ENCODE measurements around the gene GJB1.

DNA sequence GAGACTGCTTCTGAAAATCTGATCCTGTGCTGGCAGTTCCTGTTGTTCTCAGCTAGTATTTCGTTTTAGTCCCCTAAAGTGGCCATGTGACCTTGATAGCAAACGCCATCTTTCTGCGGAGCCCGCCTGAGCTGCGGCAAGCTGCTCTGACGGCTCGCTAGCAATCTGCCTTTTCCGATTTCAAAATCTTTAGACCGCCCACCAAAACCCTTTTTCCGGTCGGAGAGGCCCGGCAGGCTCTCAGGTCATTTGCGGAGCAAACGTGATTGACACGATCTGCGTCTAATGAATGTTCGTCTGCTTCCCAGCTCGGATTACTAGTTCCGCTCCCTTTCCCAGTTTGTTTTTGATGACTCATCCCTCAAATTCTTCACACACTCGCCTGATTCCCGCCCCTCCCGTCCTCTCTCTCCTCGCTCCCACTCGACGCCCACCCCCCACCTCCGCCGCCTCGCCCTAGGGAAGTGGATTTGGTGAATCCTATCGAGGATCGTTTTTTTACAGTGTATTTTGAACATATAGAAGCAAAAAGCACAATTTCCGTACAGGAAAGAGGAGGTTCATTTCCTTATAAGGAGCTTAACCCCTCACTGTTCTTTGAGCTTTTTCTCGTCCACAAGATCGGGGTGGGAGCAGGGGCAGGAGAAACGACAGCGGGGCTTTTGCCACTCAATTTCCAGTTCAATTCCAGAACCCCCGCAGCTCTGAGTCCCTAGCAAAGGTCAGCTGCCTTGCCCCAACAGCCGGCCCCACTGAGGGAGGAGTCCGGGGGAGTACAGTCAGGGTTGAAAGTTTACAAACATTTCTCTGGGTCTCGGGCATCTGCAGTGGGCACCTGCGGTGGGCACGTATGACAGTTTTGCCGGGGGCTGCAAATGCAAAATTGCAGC, 40.9 kb upstream of the GJB1 start:
- TF ChIP-seq, protein P1, sequence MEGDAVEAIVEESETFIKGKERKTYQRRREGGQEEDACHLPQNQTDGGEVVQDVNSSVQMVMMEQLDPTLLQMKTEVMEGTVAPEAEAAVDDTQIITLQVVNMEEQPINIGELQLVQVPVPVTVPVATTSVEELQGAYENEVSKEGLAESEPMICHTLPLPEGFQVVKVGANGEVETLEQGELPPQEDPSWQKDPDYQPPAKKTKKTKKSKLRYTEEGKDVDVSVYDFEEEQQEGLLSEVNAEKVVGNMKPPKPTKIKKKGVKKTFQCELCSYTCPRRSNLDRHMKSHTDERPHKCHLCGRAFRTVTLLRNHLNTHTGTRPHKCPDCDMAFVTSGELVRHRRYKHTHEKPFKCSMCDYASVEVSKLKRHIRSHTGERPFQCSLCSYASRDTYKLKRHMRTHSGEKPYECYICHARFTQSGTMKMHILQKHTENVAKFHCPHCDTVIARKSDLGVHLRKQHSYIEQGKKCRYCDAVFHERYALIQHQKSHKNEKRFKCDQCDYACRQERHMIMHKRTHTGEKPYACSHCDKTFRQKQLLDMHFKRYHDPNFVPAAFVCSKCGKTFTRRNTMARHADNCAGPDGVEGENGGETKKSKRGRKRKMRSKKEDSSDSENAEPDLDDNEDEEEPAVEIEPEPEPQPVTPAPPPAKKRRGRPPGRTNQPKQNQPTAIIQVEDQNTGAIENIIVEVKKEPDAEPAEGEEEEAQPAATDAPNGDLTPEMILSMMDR (IDR thresholded peaks at IDR 0.05; ENCODE audit: low read depth, low read length) = no peak
- peak; percentile 73 for TF ChIP-seq POLR2A (IDR thresholded peaks at IDR 0.05; ENCODE audit: extremely low read depth, insufficient read length)
